T-helper 17 cell (primary cell): ENCODE data around the gene STK38. TPM values are rescaled to one million over a fixed set of nuclear protein-coding genes. Genes with fewer than 3 reads are reported as not detected.
"Not testable (repeated sequence)": the region's sequence is repeated elsewhere in the genome, so short reads cannot be mapped to it uniquely, and the experiment has no call there.

Source experiments
- ATAC-seq: fragments of 150-1000 bp; cut with Tn5 transposase; 2 replicates; pipeline ENCODE4 v1.10.0; 2021; ENCODE audit warnings: mild to moderate bottlenecking, moderate library complexity
- DNase-seq, 3 donors: peaks; one replicate each; pipeline versions ENCODE4 v3.0.0 to v3.0.0-alpha.2; 2020 to 2021
- H3K9me3 ChIP-seq: one replicate; pipeline ENCODE4 v1.7.0; 2013; ENCODE audit warnings: low read length, mild to moderate bottlenecking; ENCODE audit not compliant: control insufficient read depth, poor library complexity, severe bottlenecking
- H3K27ac Mint-ChIP-seq: one replicate; pipeline ENCODE4 v1.8.0; 2022; ENCODE audit warnings: mild to moderate bottlenecking, moderate library complexity, mixed read lengths
- H3K27me3 Mint-ChIP-seq: one replicate; pipeline ENCODE4 v1.8.0; 2022; ENCODE audit warnings: mixed read lengths
- H3K36me3 Mint-ChIP-seq: one replicate; pipeline ENCODE4 v1.8.0; 2022; ENCODE audit warnings: low read depth, mixed read lengths
- H3K4me1 Mint-ChIP-seq: one replicate; pipeline ENCODE4 v1.8.0; 2022; ENCODE audit warnings: mild to moderate bottlenecking, mixed read lengths
- H3K4me3 Mint-ChIP-seq: one replicate; pipeline ENCODE4 v1.8.0; 2022; ENCODE audit warnings: mild to moderate bottlenecking, moderate library complexity, mixed read lengths
- total RNA-seq, 4 donors: library from RNA in 2 of 4; stranded (reverse) in 2 of 4; gene quantifications; one replicate each; pipeline ENCODE4 v1.2.3 and lab custom pipeline; 2022 to 2026

Gene STK38
- total RNA-seq, 2 donors from 2014 or later: 85.0 to 85.5 TPM

DNA sequence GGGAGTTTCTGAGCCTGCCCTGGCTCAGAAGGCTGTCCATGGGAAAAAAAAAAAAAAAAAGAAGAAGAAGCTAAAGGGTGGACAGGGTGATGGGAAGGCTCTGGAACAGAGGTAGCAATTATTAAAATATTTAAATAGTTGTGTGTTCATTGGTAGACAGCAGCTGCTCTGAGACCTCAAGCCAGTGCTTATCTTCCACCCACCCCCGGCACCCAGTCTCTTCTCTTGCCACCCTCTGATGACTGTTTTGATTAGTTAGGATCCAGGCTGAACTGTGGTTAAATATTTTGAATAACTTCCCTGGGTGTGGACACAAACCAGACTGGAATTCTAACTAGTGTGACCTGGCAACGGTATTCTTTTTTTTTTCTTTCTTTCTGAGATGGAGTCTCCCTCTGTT is 30.0 kb upstream of the STK38 start:
- peaks cover 10% of the 10 kb centered on the region for H3K4me1 Mint-ChIP-seq

DNA sequence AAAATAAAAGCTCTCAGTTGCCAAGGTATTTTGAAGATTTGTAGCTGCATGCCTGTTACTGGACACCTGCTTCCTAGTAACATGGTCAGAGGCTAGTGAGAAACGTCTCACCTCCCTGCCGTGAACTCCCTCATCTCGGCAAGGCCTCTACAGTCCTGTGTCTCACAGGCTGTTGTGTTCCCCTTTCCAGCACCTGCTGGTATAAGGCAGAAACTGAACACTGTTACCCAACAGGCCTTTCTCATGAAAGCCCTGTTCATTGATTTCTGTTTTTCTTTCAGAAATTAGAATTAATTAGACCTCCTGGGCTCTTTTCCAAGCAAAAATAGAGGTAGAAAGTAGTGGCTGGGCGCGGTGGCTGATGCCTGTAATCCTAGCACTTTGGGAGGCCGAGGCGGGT is 29.3 kb upstream of the STK38 start:
- DNase-seq (no peak), ATAC-seq (no peak)
- peaks cover 10% of the 10 kb centered on the region for H3K4me1 Mint-ChIP-seq
- no peaks in the 10 kb centered on the region for H3K9me3 ChIP-seq
- no peak overlapping the region for H3K27ac Mint-ChIP-seq
- H3K4me3 Mint-ChIP-seq: no peak overlapping the region
- H3K36me3 Mint-ChIP-seq: no peaks in the 10 kb centered on the region
- H3K27me3 Mint-ChIP-seq: no peaks in the 10 kb centered on the region

More for the DNA sequence above, 30.0 kb upstream of the STK38 start:
- DNase-seq: no peak
- Mint-ChIP-seq H3K36me3 (no peaks in the 10 kb centered on the region), H3K27me3 (no peaks in the 10 kb centered on the region), H3K27ac (no peak overlapping the region), H3K4me3 (peak overlapping the region; percentile 49)
- ATAC-seq: no peak
- H3K9me3 ChIP-seq: no peaks in the 10 kb centered on the region

- Mint-ChIP-seq H3K36me3 (no peaks in the 10 kb centered on the region), H3K27ac (no peak overlapping the region), H3K4me1 (peaks cover 10% of the 10 kb centered on the region), H3K4me3 (no peak overlapping the region), H3K27me3 (no peaks in the 10 kb centered on the region)
- ATAC-seq (no peak), DNase-seq (no peak)
- no peaks in the 10 kb centered on the region for H3K9me3 ChIP-seq
Measured at GRCh38 chr6:36574679-36575078, 27.4 kb upstream of the STK38 start.

DNA sequence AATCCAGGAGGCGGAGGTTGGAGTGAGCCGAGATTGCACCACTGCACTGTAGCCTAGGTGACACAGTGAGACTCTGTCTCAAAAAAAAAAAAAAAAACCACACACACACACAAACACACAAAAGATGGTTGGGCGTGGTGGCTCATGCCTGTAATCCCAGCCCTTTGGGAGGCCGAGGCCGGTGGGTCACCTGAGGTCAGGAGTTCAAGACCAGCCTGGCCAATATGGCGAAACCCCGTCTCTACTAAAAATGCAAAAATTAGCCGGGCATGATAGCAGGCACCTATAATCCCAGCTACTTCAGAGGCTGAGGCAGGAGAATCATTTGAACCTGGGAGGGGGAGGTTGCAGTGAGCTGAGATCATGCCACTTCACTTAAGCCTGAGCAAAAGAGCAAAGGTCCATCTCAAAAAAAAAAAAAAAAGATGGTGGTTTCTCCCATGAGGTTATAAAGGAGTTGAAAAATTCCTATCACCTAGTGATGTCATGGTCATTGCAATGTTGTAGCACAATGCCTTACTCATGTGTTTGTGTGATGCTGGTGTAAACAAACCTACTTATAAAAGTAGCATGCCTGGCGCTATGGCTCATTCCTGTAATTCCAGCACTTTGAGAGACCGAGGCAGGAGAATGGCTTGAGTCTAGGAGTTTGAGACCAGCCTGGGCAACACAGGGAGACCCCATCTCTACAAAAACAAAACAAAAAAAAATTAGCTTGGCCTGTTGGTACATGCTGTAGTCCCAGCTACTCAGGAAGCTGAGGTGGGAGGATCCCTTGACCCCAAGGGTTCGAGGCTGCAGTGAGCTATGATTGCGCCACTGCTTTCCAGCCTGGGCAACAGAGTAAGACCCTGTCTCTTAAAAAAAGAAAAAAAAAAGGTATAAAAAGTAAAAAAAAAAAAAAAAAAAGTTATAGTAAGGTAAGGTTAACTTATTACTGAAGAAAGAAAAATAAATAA is 25.4 kb upstream of the STK38 start:
- not testable (repeated sequence) for H3K27ac Mint-ChIP-seq, H3K4me1 Mint-ChIP-seq, ATAC-seq, DNase-seq, H3K9me3 ChIP-seq, H3K36me3 Mint-ChIP-seq, H3K27me3 Mint-ChIP-seq, H3K4me3 Mint-ChIP-seq

DNA sequence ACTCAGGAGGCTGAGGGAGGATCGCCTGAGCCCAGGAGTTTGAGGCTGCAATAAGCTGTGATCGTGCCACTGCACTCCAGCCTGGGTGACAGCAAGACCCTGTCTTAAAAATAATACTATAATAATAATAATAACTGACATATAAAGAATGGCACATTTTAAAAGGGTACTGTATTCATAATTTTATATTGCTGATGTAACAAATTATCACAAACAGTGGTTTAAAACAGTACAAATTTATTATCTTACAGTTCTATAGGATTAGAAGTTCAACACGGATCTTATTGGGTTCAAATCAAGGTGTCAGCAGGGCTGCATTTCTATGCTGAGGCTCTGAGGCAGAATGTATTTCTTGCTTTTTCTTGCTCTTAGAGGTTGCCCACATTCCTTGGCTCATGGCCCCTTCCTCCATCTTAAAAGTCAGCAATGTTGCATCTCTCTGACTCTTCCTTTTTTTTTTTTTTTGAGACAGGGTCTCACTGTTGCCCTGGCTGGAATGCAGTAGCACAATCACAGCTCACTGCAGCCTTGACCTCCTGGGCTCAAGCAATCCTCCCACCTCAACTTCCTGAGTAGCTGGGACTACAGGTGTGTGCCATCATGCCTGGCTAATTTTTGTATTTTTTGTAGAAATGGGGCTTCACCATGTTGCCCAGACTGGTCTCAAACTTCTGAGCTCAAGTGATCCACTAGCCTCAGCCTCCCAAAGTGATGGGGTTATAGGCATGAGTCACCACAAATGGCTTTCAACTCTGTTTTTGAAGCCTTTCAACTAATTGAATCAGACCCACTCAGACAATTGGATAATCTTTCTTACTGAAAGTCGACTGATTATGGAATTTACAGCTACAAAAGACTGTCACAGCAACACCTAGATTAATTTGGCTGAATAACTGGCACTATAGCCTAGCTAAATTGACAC is 24.1 kb upstream of the STK38 start:
- H3K36me3 Mint-ChIP-seq: no peaks in the 10 kb centered on the region
- no peak for ATAC-seq
- no peak overlapping the region for H3K27ac Mint-ChIP-seq
- H3K4me3 Mint-ChIP-seq: no peak overlapping the region
- no peak for DNase-seq
- no peaks in the 10 kb centered on the region for H3K9me3 ChIP-seq
- no peaks in the 10 kb centered on the region for H3K27me3 Mint-ChIP-seq
- no peaks in the 10 kb centered on the region for H3K4me1 Mint-ChIP-seq

DNA sequence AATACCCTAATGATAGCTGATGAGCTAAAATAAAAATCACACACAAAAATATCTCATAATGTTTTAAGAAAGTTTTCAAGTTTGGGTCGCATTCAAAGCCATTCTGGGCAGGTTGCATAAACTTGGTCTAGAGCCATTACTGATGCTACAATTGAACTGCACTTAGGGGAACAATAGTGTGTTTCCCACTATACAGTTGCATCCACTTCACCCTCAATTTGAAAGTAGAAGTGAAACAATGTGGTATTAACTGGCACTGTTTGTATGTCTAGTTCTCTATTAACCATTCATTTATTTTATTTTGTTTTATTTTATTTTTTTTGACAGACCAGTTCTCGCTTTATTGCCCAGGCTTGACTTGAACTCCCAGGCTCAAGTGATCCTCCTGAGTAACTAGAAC is 23.0 kb upstream of the STK38 start:
- Mint-ChIP-seq H3K27ac (no peak overlapping the region), H3K4me3 (no peak overlapping the region), H3K4me1 (no peaks in the 10 kb centered on the region), H3K27me3 (no peaks in the 10 kb centered on the region), H3K36me3 (no peaks in the 10 kb centered on the region)
- DNase-seq (no peak), ATAC-seq (no peak)
- H3K9me3 ChIP-seq: no peaks in the 10 kb centered on the region

DNA sequence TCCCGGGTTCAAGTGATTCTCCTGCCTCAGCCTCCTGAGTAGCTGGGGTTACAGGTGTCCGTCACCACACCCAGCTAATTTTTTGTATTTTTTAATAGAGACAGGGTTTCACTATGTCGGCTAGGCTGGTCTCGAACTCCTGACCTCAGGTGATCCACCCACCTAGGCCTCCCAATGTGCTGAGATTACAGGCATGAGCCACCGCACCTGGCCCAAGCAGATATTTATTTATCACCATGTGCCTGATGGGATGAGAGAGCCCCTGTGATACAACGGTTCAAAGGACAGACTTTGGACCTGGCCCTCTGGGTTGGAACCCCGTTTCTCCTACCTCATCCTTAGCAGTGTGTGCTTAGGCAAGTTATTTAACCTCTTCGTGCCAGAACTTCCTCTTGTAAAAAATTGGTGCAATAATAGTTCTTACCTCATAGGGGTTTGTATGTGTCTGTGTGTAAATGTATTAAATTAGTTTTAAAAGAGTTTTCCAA is 19.2 kb upstream of the STK38 start:
- Mint-ChIP-seq H3K27ac (no peak overlapping the region), H3K4me1 (no peaks in the 10 kb centered on the region), H3K36me3 (peaks cover 5% of the 10 kb centered on the region), H3K27me3 (peaks cover 5% of the 10 kb centered on the region), H3K4me3 (no peak overlapping the region)
- H3K9me3 ChIP-seq: no peaks in the 10 kb centered on the region
- ATAC-seq (no peak), DNase-seq (no peak)

DNA sequence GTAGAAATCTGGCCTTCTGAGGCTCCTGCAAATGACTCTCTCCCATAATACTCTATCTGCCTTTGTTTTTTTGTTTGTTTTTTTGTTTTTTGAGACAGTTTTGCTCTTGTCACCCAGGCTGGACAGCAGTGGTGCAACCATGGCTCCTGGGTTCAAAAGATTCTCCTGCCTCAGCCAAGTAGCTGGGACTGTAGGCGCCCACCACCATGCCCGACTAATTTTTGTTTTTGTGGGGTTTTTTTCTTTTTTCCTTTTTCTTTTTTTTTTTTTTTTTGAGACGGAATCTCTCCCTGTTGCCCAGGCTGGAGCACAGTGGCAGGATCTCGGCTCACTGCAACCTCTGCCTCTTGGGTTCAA is 16.6 kb upstream of the STK38 start:
- ATAC-seq: no peak
- peaks cover 5% of the 10 kb centered on the region for H3K36me3 Mint-ChIP-seq
- peaks cover 2% of the 10 kb centered on the region for H3K4me1 Mint-ChIP-seq
- no peak overlapping the region for H3K27ac Mint-ChIP-seq
- peaks cover 5% of the 10 kb centered on the region for H3K27me3 Mint-ChIP-seq
- DNase-seq: no peak
- H3K9me3 ChIP-seq: no peaks in the 10 kb centered on the region
- no peak overlapping the region for H3K4me3 Mint-ChIP-seq

- Mint-ChIP-seq H3K4me3 (no peak overlapping the region), H3K4me1 (peaks cover 2% of the 10 kb centered on the region), H3K36me3 (peaks cover 5% of the 10 kb centered on the region), H3K27me3 (peaks cover 5% of the 10 kb centered on the region), H3K27ac (no peak overlapping the region)
- H3K9me3 ChIP-seq: no peaks in the 10 kb centered on the region
- ATAC-seq (no peak), DNase-seq (no peak)
Measured at GRCh38 chr6:36563237-36563927, 16.1 kb upstream of the STK38 start.

- peaks cover 5% of the 10 kb centered on the region for H3K27me3 Mint-ChIP-seq
- no peak for ATAC-seq
- no peaks in the 10 kb centered on the region for H3K9me3 ChIP-seq
- H3K36me3 Mint-ChIP-seq: peaks cover 5% of the 10 kb centered on the region
- peaks cover 4% of the 10 kb centered on the region for H3K4me1 Mint-ChIP-seq
- H3K27ac Mint-ChIP-seq: no peak overlapping the region
- H3K4me3 Mint-ChIP-seq: no peak overlapping the region
- DNase-seq: no peak
Measured at GRCh38 chr6:36560822-36561221, 13.5 kb upstream of the STK38 start.

GRCh38 chr6:36559011-36559793 is 11.9 kb upstream of the STK38 start:
- Mint-ChIP-seq H3K27me3 (peaks cover 5% of the 10 kb centered on the region), H3K36me3 (peaks cover 5% of the 10 kb centered on the region), H3K27ac (no peak overlapping the region), H3K4me3 (no peak overlapping the region), H3K4me1 (peaks cover 5% of the 10 kb centered on the region)
- H3K9me3 ChIP-seq: no peaks in the 10 kb centered on the region
- ATAC-seq (no peak), DNase-seq (no peak)

DNA sequence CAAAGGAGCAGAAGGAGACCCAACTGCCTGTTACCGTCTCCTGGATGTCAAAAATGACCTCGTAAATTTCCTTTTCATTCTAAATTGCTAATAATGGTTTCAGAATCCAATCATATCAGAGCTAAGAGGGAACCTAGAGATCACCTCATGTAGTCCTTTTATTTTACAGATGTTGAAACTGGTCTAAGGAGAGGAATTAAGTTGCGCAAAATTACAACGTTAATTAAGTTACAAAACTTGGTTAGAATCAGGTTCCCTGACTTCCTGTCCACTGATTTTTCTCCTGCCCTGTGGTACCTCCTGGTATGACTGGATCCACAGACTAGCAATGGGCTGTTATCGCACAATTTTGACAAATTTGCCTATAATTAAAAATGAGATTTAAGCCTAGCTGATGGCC is 9.0 kb upstream of the STK38 start:
- no peak for ATAC-seq
- H3K9me3 ChIP-seq: no peaks in the 10 kb centered on the region
- no peak for DNase-seq
- H3K27me3 Mint-ChIP-seq: no peaks in the 10 kb centered on the region
- H3K4me3 Mint-ChIP-seq: no peak overlapping the region
- no peak overlapping the region for H3K27ac Mint-ChIP-seq
- H3K4me1 Mint-ChIP-seq: peaks cover 5% of the 10 kb centered on the region
- no peaks in the 10 kb centered on the region for H3K36me3 Mint-ChIP-seq
